MCF 10A (cell line): ENCODE data around the gene GPR180. TPM values are rescaled to one million over a fixed set of nuclear protein-coding genes. Genes with fewer than 3 reads are reported as not detected.

Experiments
- BruUV-seq: library from RNA; stranded (reverse); fragments of 400-500 nt; replicated peaks from 2 replicates; lab custom pipeline; 2021; lab: Mats Ljungman, UMichigan
- CTCF ChIA-PET: fragments of 300-600 bp; sonication (Branson Sonifier 250); formaldehyde crosslinking; extraction: SDS; loops from one replicate; lab custom pipeline; 2021; ENCODE audit warnings: antibody characterized with exemption, inconsistent platforms; lab: Yijun Ruan, JAX
- POLR2A ChIA-PET: fragments of 300-600, 350-650 bp; sonication (Branson Sonifier 250); formaldehyde crosslinking; extraction: SDS; loops from one replicate; lab custom pipeline; 2020; ENCODE audit warnings: antibody characterized with exemption, inconsistent platforms; lab: Yijun Ruan, JAX
- DNase-seq: peaks from one replicate; pipeline ENCODE4 v3.0.0-alpha.2; 2018; ENCODE audit not compliant: unreplicated experiment
- H3K27ac Mint-ChIP-seq: one replicate; pipeline ENCODE4 v1.8.0; 2022; ENCODE audit warnings: mild to moderate bottlenecking, low read depth, mixed read lengths; ENCODE audit not compliant: unreplicated experiment
- H3K27me3 Mint-ChIP-seq: one replicate; pipeline ENCODE4 v1.8.0; 2022; ENCODE audit warnings: mixed read lengths; ENCODE audit not compliant: insufficient read depth, unreplicated experiment
- H3K36me3 Mint-ChIP-seq: one replicate; pipeline ENCODE4 v1.8.0; 2022; ENCODE audit warnings: mild to moderate bottlenecking, moderate library complexity, mixed read lengths; ENCODE audit not compliant: insufficient read depth, unreplicated experiment
- H3K4me1 Mint-ChIP-seq: one replicate; pipeline ENCODE4 v1.8.0; 2022; ENCODE audit warnings: mixed read lengths; ENCODE audit not compliant: insufficient read depth, unreplicated experiment
- H3K4me3 Mint-ChIP-seq: one replicate; pipeline ENCODE4 v1.8.0; 2022; ENCODE audit warnings: mild to moderate bottlenecking, moderate library complexity, mixed read lengths; ENCODE audit not compliant: unreplicated experiment
- H3K9me3 Mint-ChIP-seq: one replicate; pipeline ENCODE4 v1.8.0; 2022; ENCODE audit warnings: mixed read lengths; ENCODE audit not compliant: unreplicated experiment
- intact Hi-C: fragments of 100-400 bp; cut with micrococcal nuclease; formaldehyde crosslinking; loops from 2 replicates; pipeline ENCODE4 v1.14.1; 2022
- total RNA-seq: library from RNA; stranded (reverse); gene quantifications from 2 replicates; pipeline ENCODE4 v1.2.3, GENCODE V29; 2022
- TF ChIP-seq, protein P1 (sequence below): fragments of 200-600 bp; IDR thresholded peaks from one replicate; pipeline ENCODE4 v1.8.0; 2022; ENCODE audit warnings: antibody characterized with exemption, mild to moderate bottlenecking; ENCODE audit not compliant: unreplicated experiment

The GPR180 gene
- total RNA-seq, 1 experiment from 2014 or later = 4.9 TPM

DNA sequence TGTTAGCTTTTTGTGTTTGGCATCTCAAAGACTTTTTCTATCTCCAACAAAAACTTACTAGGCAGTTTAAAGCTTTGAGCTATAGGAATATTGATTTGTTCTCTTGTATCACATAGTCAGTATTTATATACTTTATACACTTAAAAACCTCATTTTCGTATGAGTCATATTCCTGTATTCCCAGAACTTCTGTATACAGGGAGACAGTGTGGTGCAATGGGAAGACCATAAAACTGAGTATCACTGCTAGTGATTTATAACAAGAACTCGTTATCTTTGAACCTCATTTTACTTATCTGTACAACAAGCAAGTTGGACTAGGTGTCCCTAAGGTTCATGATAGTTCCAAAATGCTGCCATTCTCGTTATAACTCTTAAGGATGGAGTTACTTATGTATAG lies 6.3 kb downstream of the GPR180 start:
- Mint-ChIP-seq H3K27me3 (no peaks in the 10 kb centered on the region), H3K36me3 (peaks cover 29% of the 10 kb centered on the region), H3K4me3 (no peak overlapping the region), H3K4me1 (peaks cover 14% of the 10 kb centered on the region), H3K9me3 (no peaks in the 10 kb centered on the region), H3K27ac (no peak overlapping the region)
- no peak for DNase-seq
- POLR2A ChIA-PET = interaction anchor here (2.1 kb wide), 1 partner anchor 12 kb away, joined by 7 read pairs; the partner anchor contains the start of gene TGDS
- BruUV-seq = no TSS peak
- CTCF ChIA-PET = interaction anchor here (1.1 to 2.1 kb wide), 2 partner anchors 10 to 12 kb away, joined by 7 to 14 read pairs; no protein-coding TSS in a partner anchor
- intact Hi-C loops = no loop called here
- TF ChIP-seq, protein P1, sequence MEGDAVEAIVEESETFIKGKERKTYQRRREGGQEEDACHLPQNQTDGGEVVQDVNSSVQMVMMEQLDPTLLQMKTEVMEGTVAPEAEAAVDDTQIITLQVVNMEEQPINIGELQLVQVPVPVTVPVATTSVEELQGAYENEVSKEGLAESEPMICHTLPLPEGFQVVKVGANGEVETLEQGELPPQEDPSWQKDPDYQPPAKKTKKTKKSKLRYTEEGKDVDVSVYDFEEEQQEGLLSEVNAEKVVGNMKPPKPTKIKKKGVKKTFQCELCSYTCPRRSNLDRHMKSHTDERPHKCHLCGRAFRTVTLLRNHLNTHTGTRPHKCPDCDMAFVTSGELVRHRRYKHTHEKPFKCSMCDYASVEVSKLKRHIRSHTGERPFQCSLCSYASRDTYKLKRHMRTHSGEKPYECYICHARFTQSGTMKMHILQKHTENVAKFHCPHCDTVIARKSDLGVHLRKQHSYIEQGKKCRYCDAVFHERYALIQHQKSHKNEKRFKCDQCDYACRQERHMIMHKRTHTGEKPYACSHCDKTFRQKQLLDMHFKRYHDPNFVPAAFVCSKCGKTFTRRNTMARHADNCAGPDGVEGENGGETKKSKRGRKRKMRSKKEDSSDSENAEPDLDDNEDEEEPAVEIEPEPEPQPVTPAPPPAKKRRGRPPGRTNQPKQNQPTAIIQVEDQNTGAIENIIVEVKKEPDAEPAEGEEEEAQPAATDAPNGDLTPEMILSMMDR = no peak

DNA sequence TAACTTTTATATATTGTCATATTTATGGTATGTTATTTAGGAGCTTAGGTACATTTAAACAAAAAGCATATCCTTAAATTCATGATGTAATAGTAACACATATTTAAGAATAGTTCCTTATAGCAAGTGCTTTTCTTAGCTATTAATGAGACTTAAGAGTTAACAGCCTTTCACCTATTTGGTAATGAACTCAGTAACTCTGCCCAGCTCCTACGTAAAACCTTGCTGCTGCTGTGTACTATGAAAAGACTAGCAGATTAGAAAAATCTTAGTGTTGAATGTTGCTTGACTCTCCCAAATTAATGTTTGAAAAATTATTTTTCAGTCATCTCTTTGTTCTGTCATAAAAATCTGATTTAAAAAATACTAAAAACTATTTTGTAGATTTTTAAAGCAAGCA lies 6.9 kb downstream of the GPR180 start:
- CTCF ChIA-PET = interaction anchor here (1.1 to 2.1 kb wide), 2 partner anchors 9 to 12 kb away, joined by 7 to 14 read pairs; no protein-coding TSS in a partner anchor

DNA sequence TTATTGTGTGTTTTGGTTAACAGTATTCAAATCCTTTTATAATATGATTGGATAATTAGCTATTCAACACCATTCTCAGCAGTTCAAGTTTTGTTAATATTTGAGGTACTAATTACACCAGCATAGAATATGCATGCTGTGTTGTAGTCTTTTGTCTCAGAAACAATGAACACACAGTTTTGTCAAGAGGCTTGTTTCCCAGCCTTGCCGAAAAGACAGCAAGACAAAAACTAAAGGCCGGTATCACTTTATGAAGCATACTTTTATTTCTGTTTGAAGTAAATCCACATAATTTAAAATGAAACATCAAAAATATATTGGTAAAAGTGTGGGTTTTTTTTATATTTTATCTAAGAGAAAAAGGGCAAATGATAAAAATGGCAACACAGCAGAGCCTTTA lies 7.5 kb downstream of the GPR180 start:
- CTCF ChIA-PET = interaction anchor here (1.1 to 2.1 kb wide), 2 partner anchors 9 to 11 kb away, joined by 7 to 14 read pairs; no protein-coding TSS in a partner anchor
- H3K27ac Mint-ChIP-seq = no peak overlapping the region
- POLR2A ChIA-PET = interaction anchor here (0.6 to 2.1 kb wide), 2 partner anchors 13 to 16 kb away, joined by 5 to 7 read pairs; partner anchors contain the start of gene TGDS
- TF ChIP-seq, protein P1 = no peak
- intact Hi-C loops = no loop called here
- no TSS peak for BruUV-seq
- no peaks in the 10 kb centered on the region for H3K27me3 Mint-ChIP-seq
- no peak overlapping the region for H3K4me3 Mint-ChIP-seq
- no peaks in the 10 kb centered on the region for H3K9me3 Mint-ChIP-seq
- no peak for DNase-seq
- H3K4me1 Mint-ChIP-seq = peaks cover 9% of the 10 kb centered on the region
- peaks cover 29% of the 10 kb centered on the region for H3K36me3 Mint-ChIP-seq

More for the DNA sequence above, 6.9 kb downstream of the GPR180 start:
- POLR2A ChIA-PET = interaction anchor here (2.1 kb wide), 1 partner anchor 12 kb away, joined by 7 read pairs; the partner anchor contains the start of gene TGDS
- Mint-ChIP-seq H3K4me3 (no peak overlapping the region), H3K36me3 (peaks cover 29% of the 10 kb centered on the region), H3K9me3 (no peaks in the 10 kb centered on the region), H3K4me1 (peaks cover 9% of the 10 kb centered on the region), H3K27me3 (no peaks in the 10 kb centered on the region), H3K27ac (no peak overlapping the region)
- no TSS peak for BruUV-seq
- no peak for DNase-seq
- intact Hi-C loops = no loop called here
- TF ChIP-seq, protein P1 = no peak

DNA sequence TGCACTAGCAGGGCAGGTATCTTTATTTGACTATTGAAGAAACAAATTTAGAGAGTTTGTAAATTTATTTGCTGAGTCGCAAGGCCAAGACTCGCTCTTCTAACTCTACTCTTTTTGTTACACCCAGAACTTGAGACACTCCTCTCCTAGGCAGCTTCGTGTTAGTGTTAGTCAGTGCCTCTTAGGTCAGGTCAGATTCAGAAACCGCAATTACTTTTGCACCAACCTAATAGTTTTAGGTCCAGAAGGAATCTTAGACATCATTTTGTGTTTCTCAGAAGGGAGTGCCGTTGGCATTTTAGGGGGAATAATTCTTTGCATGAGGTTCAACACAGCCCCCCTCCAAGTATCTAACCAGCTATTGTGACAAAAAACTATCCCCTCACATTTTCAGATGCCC lies 8.8 kb downstream of the GPR180 start:
- TF ChIP-seq, protein P1 = no peak
- BruUV-seq = no TSS peak
- ChIA-PET POLR2A (no interaction called here), CTCF (interaction anchor here (1.0 kb wide), 1 partner anchor 10 kb away, joined by 3 read pairs; no protein-coding TSS in a partner anchor)
- intact Hi-C loops = no loop called here
- no peak overlapping the region for H3K4me3 Mint-ChIP-seq
- H3K27me3 Mint-ChIP-seq = no peaks in the 10 kb centered on the region
- peaks cover 31% of the 10 kb centered on the region for H3K36me3 Mint-ChIP-seq
- peaks cover 9% of the 10 kb centered on the region for H3K4me1 Mint-ChIP-seq
- no peak for DNase-seq
- H3K27ac Mint-ChIP-seq = no peak overlapping the region
- H3K9me3 Mint-ChIP-seq = no peaks in the 10 kb centered on the region
